Hepatocyte (in vitro differentiated cells): ENCODE results near the gene KRTAP19-8. TPM values are rescaled to one million over a fixed set of nuclear protein-coding genes. Genes with fewer than 3 reads are reported as not detected.

Experiments
- DNase-seq: peaks from one replicate; pipeline ENCODE4 v3.0.0-alpha.2; 2016; ENCODE audit warnings: low spot score
- H2AFZ ChIP-seq: fragments of 200-600 bp; sonication (generic); 2 replicates; pipeline ENCODE4 v1.6.0; 2016; ENCODE audit warnings: antibody characterized with exemption, mild to moderate bottlenecking
- H3K27ac ChIP-seq: fragments of 200-600 bp; sonication (generic); 2 replicates; pipeline ENCODE4 v1.5.1; 2016; ENCODE audit warnings: mild to moderate bottlenecking
- H3K27me3 ChIP-seq: fragments of 200-600 bp; sonication (generic); 2 replicates; pipeline ENCODE4 v1.6.1; 2016
- H3K36me3 ChIP-seq: fragments of 200-600 bp; sonication (generic); replicated peaks from 2 replicates; pipeline ENCODE4 v1.5.1; 2016; ENCODE audit warnings: low read depth; ENCODE audit not compliant: insufficient read depth
- H3K4me1 ChIP-seq: fragments of 200-600 bp; sonication (generic); 2 replicates; pipeline ENCODE4 v1.5.1; 2016; ENCODE audit warnings: mild to moderate bottlenecking, moderate library complexity; ENCODE audit not compliant: insufficient read depth
- H3K4me2 ChIP-seq: fragments of 200-600 bp; sonication (generic); 2 replicates; pipeline ENCODE4 v1.6.0; 2016
- H3K4me3 ChIP-seq: fragments of 200-600 bp; sonication (generic); 2 replicates; pipeline ENCODE4 v1.5.1; 2016; ENCODE audit warnings: mild to moderate bottlenecking
- H3K79me2 ChIP-seq: fragments of 200-600 bp; sonication (generic); 2 replicates; pipeline ENCODE4 v1.6.0; 2017; ENCODE audit warnings: mild to moderate bottlenecking
- H3K9me2 ChIP-seq: fragments of 200-600 bp; sonication (generic); replicated peaks from 2 replicates; pipeline ENCODE4 v1.6.0; 2017; ENCODE audit warnings: mild to moderate bottlenecking; ENCODE audit not compliant: insufficient read depth
- H3K9me3 ChIP-seq: fragments of 200-600 bp; sonication (generic); 2 replicates; pipeline ENCODE4 v1.5.1; 2016; ENCODE audit warnings: low read depth, mild to moderate bottlenecking
- H4K20me1 ChIP-seq: fragments of 200-600 bp; sonication (generic); 2 replicates; pipeline ENCODE4 v1.6.0; 2016; ENCODE audit warnings: mild to moderate bottlenecking; ENCODE audit not compliant: insufficient read depth, poor library complexity, severe bottlenecking
- EZH2 ChIP-seq: fragments of 200-600 bp; sonication (generic); IDR thresholded peaks from 2 replicates; pipeline ENCODE4 v1.6.1; 2016; ENCODE audit warnings: antibody characterized with exemption, mild to moderate bottlenecking, borderline replicate concordance
- EZH2phosphoT487 ChIP-seq: fragments of 200-600 bp; sonication (generic); IDR thresholded peaks from one replicate; pipeline ENCODE4 v1.6.1; 2018; ENCODE audit warnings: antibody characterized with exemption, mild to moderate bottlenecking, low read depth, moderate library complexity; ENCODE audit not compliant: unreplicated experiment, severe bottlenecking
- WGBS: methylation state at CpG from one replicate; pipeline ENCODE4 v1.1.6; 2016; ENCODE audit warnings: low lambda C conversion rate; ENCODE audit errors: missing lambda C conversion rate; 5-methylcytosine and 5-hydroxymethylcytosine counted together
- polyA plus RNA-seq: library from polyadenylated mRNA; unstranded; fragments of >200 nt; fragmentation: Nextera tagmentation; extraction: Ambion mirVana; gene quantifications from 2 replicates; pipeline ENCODE4 v1.2.1, GENCODE V29; 2016
- total RNA-seq: library from RNA; depleted of rRNA; stranded (reverse); fragments of >200 nt; gene quantifications from 2 replicates; pipeline ENCODE4 v1.2.3, GENCODE V29; 2014
- TF ChIP-seq, protein P1 (sequence below): fragments of 200-600 bp; sonication (generic); IDR thresholded peaks from 2 replicates; pipeline ENCODE4 v1.5.1; 2016; ENCODE audit warnings: antibody characterized with exemption, mild to moderate bottlenecking; ENCODE audit not compliant: poor library complexity

KRTAP19-8 gene
- total and polyA plus RNA-seq, 2 experiments from 2014 or later = not detected

DNA sequence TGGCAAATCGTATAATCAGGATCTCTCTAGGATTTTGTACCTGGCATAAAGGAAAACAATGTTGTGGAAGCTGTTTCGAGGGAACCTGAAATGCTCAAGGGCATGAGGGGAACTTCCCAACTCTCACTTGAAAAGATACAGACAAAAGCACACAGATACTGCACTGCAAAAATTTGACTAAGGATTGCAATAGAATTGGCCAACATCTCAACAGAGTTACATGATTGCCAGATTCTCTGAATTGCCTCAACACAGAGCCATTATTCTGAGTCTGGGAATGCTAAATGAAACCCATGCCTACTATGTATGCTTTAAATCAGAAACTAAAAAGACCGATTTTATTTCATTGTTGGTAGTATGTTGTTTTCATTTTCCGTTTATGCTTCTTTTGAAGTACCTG, 16.0 kb downstream of the KRTAP19-8 start:
- Histone ChIP-seq H3K27ac (no peak overlapping the region), H2AFZ (no peak overlapping the region), H3K4me2 (no peak overlapping the region), H3K36me3 (no peaks in the 10 kb centered on the region), H3K9me3 (no peaks in the 10 kb centered on the region), H4K20me1 (no peaks in the 10 kb centered on the region), H3K9me2 (no peaks in the 10 kb centered on the region), H3K27me3 (no peaks in the 10 kb centered on the region), H3K79me2 (no peaks in the 10 kb centered on the region), H3K4me3 (no peak overlapping the region), H3K4me1 (no peaks in the 10 kb centered on the region)
- DNase-seq = no peak
- TF ChIP-seq EZH2 = no peak
- TF ChIP-seq, protein P1, sequence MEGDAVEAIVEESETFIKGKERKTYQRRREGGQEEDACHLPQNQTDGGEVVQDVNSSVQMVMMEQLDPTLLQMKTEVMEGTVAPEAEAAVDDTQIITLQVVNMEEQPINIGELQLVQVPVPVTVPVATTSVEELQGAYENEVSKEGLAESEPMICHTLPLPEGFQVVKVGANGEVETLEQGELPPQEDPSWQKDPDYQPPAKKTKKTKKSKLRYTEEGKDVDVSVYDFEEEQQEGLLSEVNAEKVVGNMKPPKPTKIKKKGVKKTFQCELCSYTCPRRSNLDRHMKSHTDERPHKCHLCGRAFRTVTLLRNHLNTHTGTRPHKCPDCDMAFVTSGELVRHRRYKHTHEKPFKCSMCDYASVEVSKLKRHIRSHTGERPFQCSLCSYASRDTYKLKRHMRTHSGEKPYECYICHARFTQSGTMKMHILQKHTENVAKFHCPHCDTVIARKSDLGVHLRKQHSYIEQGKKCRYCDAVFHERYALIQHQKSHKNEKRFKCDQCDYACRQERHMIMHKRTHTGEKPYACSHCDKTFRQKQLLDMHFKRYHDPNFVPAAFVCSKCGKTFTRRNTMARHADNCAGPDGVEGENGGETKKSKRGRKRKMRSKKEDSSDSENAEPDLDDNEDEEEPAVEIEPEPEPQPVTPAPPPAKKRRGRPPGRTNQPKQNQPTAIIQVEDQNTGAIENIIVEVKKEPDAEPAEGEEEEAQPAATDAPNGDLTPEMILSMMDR = no peak
- WGBS = 79% methylated on average over 4 of the region's 4 CpGs

DNA sequence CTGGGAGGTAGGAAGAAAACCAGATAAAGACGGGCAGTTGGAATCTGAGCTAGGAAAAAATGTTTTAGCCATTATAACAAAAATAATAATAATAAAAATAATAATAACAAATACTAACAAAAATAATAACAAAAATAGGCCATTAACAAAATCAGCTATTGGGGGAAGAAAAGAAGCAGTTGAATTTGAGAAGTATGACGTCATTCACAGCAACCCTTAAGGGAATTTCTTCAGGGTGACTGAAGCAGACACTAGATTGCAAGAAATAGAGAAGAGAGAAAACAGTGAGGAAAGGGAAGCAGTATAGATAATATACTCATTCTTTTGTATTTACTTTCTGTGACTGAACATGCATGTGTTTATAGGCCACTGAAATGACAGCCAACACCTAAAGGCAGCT, 20.0 kb downstream of the KRTAP19-8 start:
- TF ChIP-seq, protein P1 = no peak
- TF ChIP-seq EZH2 (no peak), EZH2phosphoT487 (no peak)
- Histone ChIP-seq H3K79me2 (no peaks in the 10 kb centered on the region), H3K9me3 (no peaks in the 10 kb centered on the region), H3K4me3 (no peak overlapping the region), H3K4me1 (no peaks in the 10 kb centered on the region), H2AFZ (no peak overlapping the region), H3K27ac (no peak overlapping the region), H3K4me2 (no peak overlapping the region), H3K27me3 (no peaks in the 10 kb centered on the region), H3K9me2 (no peaks in the 10 kb centered on the region), H3K36me3 (no peaks in the 10 kb centered on the region), H4K20me1 (no peaks in the 10 kb centered on the region)
- WGBS = 84% methylated on average over 2 of the region's 2 CpGs
- DNase-seq = no peak

DNA sequence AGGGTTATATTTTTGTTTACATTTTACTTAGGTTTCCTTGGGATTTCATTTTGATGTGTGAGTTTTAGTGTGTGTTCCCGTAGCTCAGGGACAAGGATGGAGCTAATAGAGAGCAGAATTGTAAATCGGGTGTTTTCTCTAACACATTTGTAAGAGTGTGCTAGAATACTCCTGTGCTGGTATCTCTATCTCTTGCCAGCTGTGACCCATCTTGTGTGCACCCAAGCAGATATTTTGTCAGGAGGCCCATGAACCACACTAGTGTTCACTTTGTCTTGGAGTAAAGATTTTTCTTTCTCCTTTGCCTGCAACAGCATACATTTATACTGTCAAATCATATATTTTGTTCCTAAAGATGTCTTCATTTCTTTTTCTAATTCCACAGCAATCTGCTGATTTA, 23.4 kb downstream of the KRTAP19-8 start:
- H3K27me3 ChIP-seq = no peaks in the 10 kb centered on the region
- no peaks in the 10 kb centered on the region for H3K9me3 ChIP-seq
- H2AFZ ChIP-seq = no peak overlapping the region
- no peak overlapping the region for H3K4me3 ChIP-seq
- H3K27ac ChIP-seq = no peak overlapping the region
- H3K9me2 ChIP-seq = no peaks in the 10 kb centered on the region
- no peaks in the 10 kb centered on the region for H3K79me2 ChIP-seq
- H3K36me3 ChIP-seq = no peaks in the 10 kb centered on the region
- DNase-seq = no peak
- no peaks in the 10 kb centered on the region for H3K4me1 ChIP-seq
- no peak overlapping the region for H3K4me2 ChIP-seq
- TF ChIP-seq, protein P1 = no peak
- TF ChIP-seq EZH2 (no peak), EZH2phosphoT487 (no peak)
- 80% methylated on average over 2 of the region's 2 CpGs for WGBS
- no peaks in the 10 kb centered on the region for H4K20me1 ChIP-seq
